LNCaP clone FGC (cell line): ENCODE measurements around the gene KDM6A.
"Not testable (repeated sequence)": the region's sequence is repeated elsewhere in the genome, so short reads cannot be mapped to it uniquely, and the experiment has no call there.

ENCODE experiments used
- DNase-seq: peaks from one replicate; pipeline ENCODE4 v3.0.0-alpha.2; 2011; ENCODE audit warnings: low read depth
- H3K4me3 ChIP-seq: 2 replicates; pipeline ENCODE4 v1.5.1; 2011; ENCODE audit warnings: mild to moderate bottlenecking, low read depth, low read length, control low read depth
- TF ChIP-seq, protein P1 (sequence below): IDR thresholded peaks from 2 replicates; pipeline ENCODE4 v1.5.1; 2012; ENCODE audit warnings: mild to moderate bottlenecking; ENCODE audit not compliant: control insufficient read depth, insufficient read depth; ENCODE audit errors: extremely low read depth

The KDM6A gene

DNA sequence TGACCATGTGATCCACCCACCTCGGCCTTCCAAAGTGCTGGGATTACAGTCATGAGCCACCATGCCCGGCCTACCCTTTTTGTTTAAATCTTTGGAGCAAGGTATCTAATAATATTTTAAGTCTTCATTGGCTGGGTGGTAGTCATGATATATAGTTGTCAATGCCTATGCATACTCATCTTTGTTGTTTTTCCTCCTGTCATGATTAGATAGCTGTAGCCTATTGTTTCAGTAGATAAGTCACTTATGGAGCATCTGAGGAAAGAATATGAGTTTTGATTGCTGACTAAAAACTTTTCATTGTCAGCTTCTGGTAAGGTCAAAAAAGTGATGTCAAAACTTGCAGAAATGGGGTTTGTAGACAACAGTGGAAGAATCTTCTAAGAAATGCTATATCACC is 119.8 kb downstream of the KDM6A start:
- DNase-seq: no peak
- no peak overlapping the region for H3K4me3 ChIP-seq
- TF ChIP-seq, protein P1, sequence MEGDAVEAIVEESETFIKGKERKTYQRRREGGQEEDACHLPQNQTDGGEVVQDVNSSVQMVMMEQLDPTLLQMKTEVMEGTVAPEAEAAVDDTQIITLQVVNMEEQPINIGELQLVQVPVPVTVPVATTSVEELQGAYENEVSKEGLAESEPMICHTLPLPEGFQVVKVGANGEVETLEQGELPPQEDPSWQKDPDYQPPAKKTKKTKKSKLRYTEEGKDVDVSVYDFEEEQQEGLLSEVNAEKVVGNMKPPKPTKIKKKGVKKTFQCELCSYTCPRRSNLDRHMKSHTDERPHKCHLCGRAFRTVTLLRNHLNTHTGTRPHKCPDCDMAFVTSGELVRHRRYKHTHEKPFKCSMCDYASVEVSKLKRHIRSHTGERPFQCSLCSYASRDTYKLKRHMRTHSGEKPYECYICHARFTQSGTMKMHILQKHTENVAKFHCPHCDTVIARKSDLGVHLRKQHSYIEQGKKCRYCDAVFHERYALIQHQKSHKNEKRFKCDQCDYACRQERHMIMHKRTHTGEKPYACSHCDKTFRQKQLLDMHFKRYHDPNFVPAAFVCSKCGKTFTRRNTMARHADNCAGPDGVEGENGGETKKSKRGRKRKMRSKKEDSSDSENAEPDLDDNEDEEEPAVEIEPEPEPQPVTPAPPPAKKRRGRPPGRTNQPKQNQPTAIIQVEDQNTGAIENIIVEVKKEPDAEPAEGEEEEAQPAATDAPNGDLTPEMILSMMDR: no peak

DNA sequence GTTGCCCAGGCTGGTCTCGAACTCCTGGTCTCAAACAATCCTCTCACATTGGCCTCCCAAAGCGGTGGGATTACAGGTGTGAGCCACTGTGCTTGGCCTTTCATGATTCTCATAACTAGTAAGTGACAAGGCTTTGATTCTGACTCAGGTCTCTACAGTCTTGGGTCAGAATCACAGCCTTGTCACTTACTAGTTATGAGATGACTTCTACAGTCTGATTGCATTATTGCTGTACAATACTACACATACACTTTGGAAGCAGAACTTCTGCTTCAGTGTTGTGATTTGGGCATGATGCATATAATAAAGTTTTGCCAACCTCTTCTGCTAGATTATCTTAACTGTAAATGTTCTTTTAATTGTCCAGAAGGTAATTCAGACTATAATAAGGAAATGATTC is 123.3 kb downstream of the KDM6A start:
- TF ChIP-seq, protein P1: no peak
- no peak overlapping the region for H3K4me3 ChIP-seq
- no peak for DNase-seq

DNA sequence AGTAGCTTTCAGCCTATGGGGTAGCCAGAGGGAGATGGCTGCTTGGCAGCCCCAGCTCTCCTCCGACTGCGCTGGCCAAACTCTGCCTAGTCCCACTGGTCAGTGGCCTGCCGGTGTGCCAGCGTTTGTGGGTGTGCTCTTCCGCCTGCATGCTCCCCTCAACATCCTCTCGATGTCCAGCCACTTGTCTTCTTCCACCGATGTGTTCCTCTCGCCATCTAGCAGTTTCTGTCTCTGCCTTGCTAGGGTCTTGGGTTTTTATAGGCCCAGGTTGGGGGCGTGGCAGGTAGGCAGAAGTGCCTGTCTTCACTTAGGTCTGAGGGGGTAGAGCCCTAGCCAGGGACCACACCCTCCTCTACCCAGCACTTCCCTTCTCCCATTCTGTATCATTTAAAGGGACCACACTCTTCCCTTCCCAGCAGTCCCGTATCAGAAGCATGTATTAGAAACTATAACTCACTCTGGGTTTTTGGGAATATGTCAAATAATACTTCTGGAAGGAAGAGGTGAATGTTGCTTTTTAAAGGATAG is 124.4 kb downstream of the KDM6A start:
- H3K4me3 ChIP-seq: no peak overlapping the region
- TF ChIP-seq, protein P1: no peak
- no peak for DNase-seq

DNA sequence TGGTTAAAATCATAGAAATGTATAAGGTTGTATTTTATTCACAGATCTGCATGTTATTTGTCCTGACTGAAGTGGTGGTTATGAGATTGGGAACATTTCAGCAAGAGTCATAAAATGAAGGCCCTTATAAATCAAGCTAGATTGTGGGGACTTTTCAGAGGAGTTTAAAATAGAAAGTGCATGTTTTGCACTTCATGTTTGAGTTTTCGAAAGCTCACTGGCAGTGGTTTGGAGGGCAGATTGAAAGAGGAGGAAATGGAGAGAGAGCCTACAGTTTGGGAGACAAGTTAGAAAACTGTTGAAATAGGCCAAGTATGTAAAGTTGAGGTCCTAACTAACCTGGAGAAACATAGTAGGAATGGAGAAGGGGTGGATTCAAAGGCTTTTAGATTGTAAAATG is 124.9 kb downstream of the KDM6A start:
- no peak for DNase-seq
- H3K4me3 ChIP-seq: no peak overlapping the region
- TF ChIP-seq, protein P1: no peak

DNA sequence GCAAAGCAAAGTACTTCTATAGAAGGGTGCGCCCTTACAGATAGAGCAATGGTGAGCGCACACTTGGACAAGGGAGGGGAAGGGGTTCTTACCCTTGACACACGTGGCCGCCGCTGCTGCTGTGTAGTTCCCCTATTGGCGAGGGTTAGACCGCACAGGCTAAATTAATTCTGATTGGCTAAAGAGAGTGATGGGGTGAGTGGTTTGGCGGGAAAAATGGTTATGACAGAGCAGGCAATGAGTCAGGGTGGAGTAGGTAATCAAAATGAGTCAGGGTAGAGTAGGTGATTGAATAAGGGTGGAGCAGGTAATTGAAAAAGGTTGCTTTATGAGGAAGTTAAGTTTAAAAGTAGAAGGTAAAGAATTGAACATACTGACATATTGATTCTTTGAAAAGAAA is 126.2 kb downstream of the KDM6A start:
- DNase-seq, H3K4me3 ChIP-seq: not testable (repeated sequence)

DNA sequence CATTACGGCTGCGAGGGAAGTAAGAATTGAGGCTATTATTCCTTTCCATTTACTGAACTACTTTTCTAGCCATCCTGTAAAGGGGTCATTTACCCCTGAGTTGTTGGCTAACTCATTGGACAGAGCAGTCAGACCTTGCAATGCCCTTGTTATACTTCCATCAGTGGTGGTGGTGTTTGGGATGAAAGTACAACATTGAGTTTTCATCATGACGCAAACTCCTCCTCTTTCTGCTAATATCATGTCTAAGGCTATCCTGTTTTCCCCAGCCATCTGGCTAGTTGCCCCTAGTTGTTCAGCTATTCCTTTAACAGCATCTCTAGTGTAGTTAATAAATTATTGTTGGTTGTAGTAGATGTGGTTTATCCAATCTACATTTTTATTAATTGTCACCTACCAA is 126.9 kb downstream of the KDM6A start:
- not testable (repeated sequence) for DNase-seq, H3K4me3 ChIP-seq

DNA sequence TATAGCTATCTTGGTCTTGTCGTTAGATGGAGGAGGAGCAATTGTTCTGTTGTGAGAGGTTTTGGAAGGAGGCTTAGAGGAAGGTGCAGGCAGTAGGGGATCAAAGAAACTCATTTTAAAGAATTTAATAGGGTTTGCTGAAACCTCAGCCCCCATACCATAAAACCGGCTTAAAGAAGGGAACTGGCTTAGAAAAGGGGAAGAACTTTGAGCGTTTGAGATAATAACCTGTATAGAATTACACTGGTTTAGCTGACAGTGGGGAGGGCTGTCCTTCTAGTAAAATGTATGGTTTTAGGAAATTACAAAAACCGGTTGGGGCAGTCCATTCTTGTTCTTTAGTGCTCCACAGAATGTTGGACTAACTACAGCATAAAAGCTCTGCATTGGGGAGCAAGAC is 128.1 kb downstream of the KDM6A start:
- peak overlapping the region; percentile 26 for H3K4me3 ChIP-seq
- TF ChIP-seq, protein P1: no peak
- DNase-seq: no peak

DNA sequence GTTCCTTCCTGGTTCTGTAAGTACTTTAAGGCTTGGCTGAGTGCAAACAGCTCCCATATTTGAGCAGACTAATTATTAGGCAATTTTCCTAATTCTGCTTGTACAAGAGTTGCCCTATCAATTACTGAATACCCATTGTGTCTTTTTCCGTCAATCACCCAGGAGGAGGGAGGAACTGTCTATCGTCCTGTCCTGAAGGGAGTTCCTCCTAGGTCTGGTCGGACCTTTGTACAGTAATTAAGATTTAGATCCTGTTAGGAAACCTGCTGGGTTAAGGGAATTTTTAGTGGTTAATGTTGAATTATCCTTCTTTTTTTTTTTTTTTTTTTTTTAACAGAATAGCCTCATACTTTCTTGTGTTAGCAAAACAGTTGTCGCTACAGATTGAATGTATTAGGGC is 130.1 kb downstream of the KDM6A start:
- DNase-seq: no peak
- TF ChIP-seq, protein P1: no peak
- no peak overlapping the region for H3K4me3 ChIP-seq
